GM19372 (cell line): ENCODE data around the gene BACE1.

ENCODE experiments used
- ATAC-seq: cut with Tn5 transposase; IDR thresholded peaks from one replicate; pipeline ENCODE4 v1.9.1; 2021; ENCODE audit warnings: mild to moderate bottlenecking, low read depth, moderate library complexity; ENCODE audit not compliant: unreplicated experiment

Gene BACE1

GRCh38 chr11:117313091-117313490 is 3.0 kb downstream of the BACE1 start:
- ATAC-seq, result no peak

- no peak for ATAC-seq
Observed at GRCh38 chr11:117309310-117309709, 6.7 kb downstream of the BACE1 start.

- no peak for ATAC-seq
Observed at GRCh38 chr11:117305145-117305544, 10.9 kb downstream of the BACE1 start.

GRCh38 chr11:117303646-117304315 is 12.3 kb downstream of the BACE1 start:
- ATAC-seq, result no peak

GRCh38 chr11:117303101-117303500 is 13.0 kb downstream of the BACE1 start:
- ATAC-seq, result no peak

- ATAC-seq, result no peak
Observed at GRCh38 chr11:117302228-117302627, 13.8 kb downstream of the BACE1 start.

- ATAC-seq, result no peak
Observed at GRCh38 chr11:117300773-117301172, 15.3 kb downstream of the BACE1 start.

GRCh38 chr11:117300283-117300663 is 15.8 kb downstream of the BACE1 start:
- ATAC-seq, result no peak

- no peak for ATAC-seq
Observed at GRCh38 chr11:117299351-117300282, 16.4 kb downstream of the BACE1 start.

- ATAC-seq, result no peak
Observed at GRCh38 chr11:117298195-117298594, 17.9 kb downstream of the BACE1 start.

GRCh38 chr11:117296881-117297280 is 19.2 kb downstream of the BACE1 start:
- ATAC-seq, result no peak

- ATAC-seq, result no peak
Observed at GRCh38 chr11:117295438-117296137, 20.5 kb downstream of the BACE1 start.

GRCh38 chr11:117292616-117293015 is 23.4 kb downstream of the BACE1 start:
- ATAC-seq, result no peak

- ATAC-seq, result no peak
Observed at GRCh38 chr11:117290809-117291396, 25.2 kb downstream of the BACE1 start, which contains the start of gene BACE1-AS. TSS of gene BACE1-AS (plus strand) at chr11:117291346.

- ATAC-seq, result no peak
Observed at GRCh38 chr11:117289795-117290194, 26.3 kb downstream of the BACE1 start.

- no peak for ATAC-seq
Observed at GRCh38 chr11:117287668-117288067, 28.4 kb downstream of the BACE1 start.

- no peak for ATAC-seq
Observed at GRCh38 chr11:117286588-117286987, 29.5 kb downstream of the BACE1 start.

- no peak for ATAC-seq
Observed at GRCh38 chr11:117284053-117284452, 32.0 kb downstream of the BACE1 start.

- no peak for ATAC-seq
Observed at GRCh38 chr11:117282956-117283355, 33.1 kb downstream of the BACE1 start.

GRCh38 chr11:117281869-117282268 is 34.2 kb downstream of the BACE1 start:
- ATAC-seq, result no peak

- no peak for ATAC-seq
Observed at GRCh38 chr11:117281159-117281558, 34.9 kb downstream of the BACE1 start.
